ENCODE data around the gene TPCN2.

- TF ChIP-seq POLR2AphosphoS5 (IDR thresholded peaks at IDR 0.05) = no peak
- TF ChIP-seq POLR2A (IDR thresholded peaks at IDR 0.05) = no peak
- no peak for TF ChIP-seq EP300 (IDR thresholded peaks at IDR 0.05)
Observed at GRCh38 chr11:69041516-69041915, 7.2 kb upstream of the TPCN2 start.
